Stimulated activated CD4-positive, alpha-beta T cell treated with anti-CD3 and anti-CD28 coated beads, TNF-alpha, amount 100 ng/mL, for 48 hours (primary cell): Measurements from ENCODE around the gene SCG5.

Experiments used
- DNase-seq, 3 donors: peaks; one replicate each; pipeline ENCODE4 v3.0.0-alpha.2; 2020; ENCODE audit warnings: low read depth in 3 of 3

SCG5 gene

GRCh38 chr15:32691689-32692038 lies 50.2 kb downstream of the SCG5 start:
- no peak for DNase-seq

GRCh38 chr15:32692286-32692685 lies 50.8 kb downstream of the SCG5 start:
- no peak for DNase-seq

GRCh38 chr15:32694222-32694983 lies 52.9 kb downstream of the SCG5 start:
- no peak for DNase-seq

GRCh38 chr15:32698773-32699390 lies 57.4 kb downstream of the SCG5 start:
- no peak for DNase-seq

GRCh38 chr15:32700501-32701150 lies 59.1 kb downstream of the SCG5 start:
- DNase-seq = no peak

GRCh38 chr15:32701863-32702262 lies 60.4 kb downstream of the SCG5 start:
- no peak for DNase-seq

- no peak for DNase-seq
Observed at GRCh38 chr15:32704395-32704981, 63.0 kb downstream of the SCG5 start.

GRCh38 chr15:32705446-32705845 lies 63.9 kb downstream of the SCG5 start:
- no peak for DNase-seq

GRCh38 chr15:32706704-32707103 lies 65.2 kb downstream of the SCG5 start:
- DNase-seq = no peak

- no peak for DNase-seq
Observed at GRCh38 chr15:32707436-32707835, 65.9 kb downstream of the SCG5 start.

GRCh38 chr15:32709295-32710033 lies 68.0 kb downstream of the SCG5 start:
- no peak for DNase-seq

GRCh38 chr15:32715276-32715675 lies 73.8 kb downstream of the SCG5 start:
- no peak for DNase-seq

GRCh38 chr15:32716216-32716914 lies 74.9 kb downstream of the SCG5 start:
- no peak for DNase-seq

GRCh38 chr15:32716915-32717425 lies 75.5 kb downstream of the SCG5 start:
- DNase-seq = no peak

GRCh38 chr15:32717426-32718226 lies 76.1 kb downstream of the SCG5 start, which contains the start of gene GREM1:
Gene GREM1, plus strand, starts transcription at chr15:32718004. Its CDS starts 12,687 bp downstream, at chr15:32730691.
- no peak for DNase-seq

GRCh38 chr15:32718227-32718820 lies 76.8 kb downstream of the SCG5 start:
- no peak for DNase-seq

- no peak for DNase-seq
Observed at GRCh38 chr15:32718821-32719716, 77.6 kb downstream of the SCG5 start.

GRCh38 chr15:32721596-32721995 lies 80.1 kb downstream of the SCG5 start:
- DNase-seq = no peak

GRCh38 chr15:32722136-32722535 lies 80.6 kb downstream of the SCG5 start:
- DNase-seq = no peak
